ENCODE results near the gene HOOK1.

HOOK1 gene

DNA sequence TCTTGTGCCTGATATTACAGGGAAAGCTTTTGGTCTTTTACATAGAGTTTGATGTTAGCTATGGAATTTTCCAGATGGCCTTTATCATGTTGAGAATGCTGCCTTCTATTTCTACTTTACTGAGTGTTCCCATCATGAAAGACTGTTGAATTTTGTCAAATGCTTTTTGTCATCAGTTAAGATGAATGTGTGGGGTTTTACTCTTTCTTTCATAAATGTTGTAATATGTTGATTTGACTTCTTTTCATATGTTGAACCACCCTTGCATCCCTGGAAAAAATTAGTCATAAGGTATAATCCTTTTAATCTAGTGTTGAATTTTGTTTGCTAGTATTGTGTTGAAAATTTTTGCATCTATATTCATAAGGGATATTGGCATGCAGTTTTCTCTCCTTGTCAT is 16.1 kb upstream of the HOOK1 start:
- TF ChIP-seq CTCF (IDR thresholded peaks at IDR 0.05; ENCODE audit: insufficient read depth, low read length, missing control alignments) = no peak
- no peak overlapping the region for H3K4me3 ChIP-seq (ENCODE audit: low read depth, low read length)
- DNase-seq (ENCODE audit: low read depth, low spot score) = no peak
- ChIA-PET POLR2A (interaction anchor here (0.6 kb wide), 1 partner anchor 620 kb away, joined by 3 read pairs; no protein-coding TSS in a partner anchor), CTCF (no interaction called here)

GRCh38 chr1:59803458-59804038 is 11.2 kb upstream of the HOOK1 start:
- CTCF ChIA-PET = no interaction called here
- no peak overlapping the region for H3K4me3 ChIP-seq (ENCODE audit: low read depth, low read length)
- TF ChIP-seq CTCF (IDR thresholded peaks at IDR 0.05; ENCODE audit: insufficient read depth, low read length, missing control alignments) = no peak
- POLR2A ChIA-PET = no interaction called here
- DNase-seq (ENCODE audit: low read depth, low spot score) = no peak

DNA sequence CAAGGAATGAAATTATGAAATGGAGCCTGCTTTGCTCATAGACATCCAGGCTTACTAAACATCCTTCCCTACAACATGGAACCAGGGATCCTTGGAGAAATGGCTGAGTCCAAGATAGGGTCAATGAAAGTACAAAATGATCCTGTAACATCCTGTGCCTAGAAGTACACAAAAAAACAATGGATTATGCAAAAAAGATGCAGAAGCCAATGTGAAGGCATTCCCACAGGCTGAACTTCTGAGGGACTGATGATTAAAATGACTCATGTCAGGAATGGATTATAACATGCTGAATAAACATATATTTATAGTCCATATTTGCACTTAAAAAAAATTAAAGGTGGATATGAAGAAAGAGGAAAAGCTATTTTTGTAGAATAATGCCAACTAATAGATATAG is 10.4 kb upstream of the HOOK1 start:
- ChIA-PET POLR2A (no interaction called here), CTCF (no interaction called here)
- no peak overlapping the region for H3K4me3 ChIP-seq (ENCODE audit: low read depth, low read length)
- TF ChIP-seq CTCF (IDR thresholded peaks at IDR 0.05; ENCODE audit: insufficient read depth, low read length, missing control alignments) = no peak
- DNase-seq (ENCODE audit: low read depth, low spot score) = no peak

- CTCF ChIA-PET = no interaction called here
- no peak for DNase-seq (ENCODE audit: low read depth, low spot score)
- H3K4me3 ChIP-seq (ENCODE audit: low read depth, low read length) = no peak overlapping the region
- TF ChIP-seq CTCF (IDR thresholded peaks at IDR 0.05; ENCODE audit: insufficient read depth, low read length, missing control alignments) = no peak
- POLR2A ChIA-PET = no interaction called here
Measured at GRCh38 chr1:59805554-59805953, 9.2 kb upstream of the HOOK1 start.

GRCh38 chr1:59814180-59814900 is 409 bp upstream of the HOOK1 start:
- ChIA-PET POLR2A (no interaction called here), CTCF (no interaction called here)
- DNase-seq (ENCODE audit: low read depth, low spot score) = no peak
- H3K4me3 ChIP-seq (ENCODE audit: low read depth, low read length) = no peak overlapping the region
- no peak for TF ChIP-seq CTCF (IDR thresholded peaks at IDR 0.05; ENCODE audit: insufficient read depth, low read length, missing control alignments)

- no peak for TF ChIP-seq CTCF (IDR thresholded peaks at IDR 0.05; ENCODE audit: insufficient read depth, low read length, missing control alignments)
- ChIA-PET CTCF (interaction anchor here (0.5 kb wide), 1 partner anchor 111 kb away, joined by 3 read pairs; no protein-coding TSS in a partner anchor), POLR2A (no interaction called here)
- DNase-seq (ENCODE audit: low read depth, low spot score) = no peak
- H3K4me3 ChIP-seq (ENCODE audit: low read depth, low read length) = no peak overlapping the region
Measured at GRCh38 chr1:59815892-59816291, 1.1 kb downstream of the HOOK1 start.
